Measurements from ENCODE around the gene TMEM132C.

Gene TMEM132C

GRCh38 chr12:128288357-128288756 lies 21.4 kb downstream of the TMEM132C start:
- no peak for DNase-seq (ENCODE audit: low read depth in 2 of 2)

- no peak for DNase-seq (ENCODE audit: low read depth in 2 of 2)
Observed at GRCh38 chr12:128288896-128289295, 21.9 kb downstream of the TMEM132C start.

- no peak for DNase-seq (ENCODE audit: low read depth in 2 of 2)
Observed at GRCh38 chr12:128290938-128291337, 24.0 kb downstream of the TMEM132C start.

- DNase-seq (ENCODE audit: low read depth in 2 of 2), result no peak
Observed at GRCh38 chr12:128298091-128298748, 31.2 kb downstream of the TMEM132C start.

GRCh38 chr12:128305336-128305892 lies 38.4 kb downstream of the TMEM132C start:
- no peak for DNase-seq (ENCODE audit: low read depth in 2 of 2)

- no peak for DNase-seq (ENCODE audit: low read depth in 2 of 2)
Observed at GRCh38 chr12:128307791-128308190, 40.8 kb downstream of the TMEM132C start.

GRCh38 chr12:128312661-128313060 lies 45.7 kb downstream of the TMEM132C start:
- DNase-seq (ENCODE audit: low read depth in 2 of 2), result no peak

- no peak for DNase-seq (ENCODE audit: low read depth in 2 of 2)
Observed at GRCh38 chr12:128313931-128314330, 47.0 kb downstream of the TMEM132C start.

GRCh38 chr12:128314611-128315010 lies 47.6 kb downstream of the TMEM132C start:
- no peak for DNase-seq (ENCODE audit: low read depth in 2 of 2)

GRCh38 chr12:128316078-128316477 lies 49.1 kb downstream of the TMEM132C start:
- no peak for DNase-seq (ENCODE audit: low read depth in 2 of 2)

GRCh38 chr12:128316973-128317526 lies 50.1 kb downstream of the TMEM132C start:
- DNase-seq (ENCODE audit: low read depth in 2 of 2), result no peak

- DNase-seq (ENCODE audit: low read depth in 2 of 2), result no peak
Observed at GRCh38 chr12:128318341-128318740, 51.4 kb downstream of the TMEM132C start.

GRCh38 chr12:128318946-128319345 lies 52.0 kb downstream of the TMEM132C start:
- no peak for DNase-seq (ENCODE audit: low read depth in 2 of 2)

GRCh38 chr12:128322341-128322740 lies 55.4 kb downstream of the TMEM132C start:
- no peak for DNase-seq (ENCODE audit: low read depth in 2 of 2)

- DNase-seq (ENCODE audit: low read depth in 2 of 2), result no peak
Observed at GRCh38 chr12:128323145-128323920, 56.4 kb downstream of the TMEM132C start.

GRCh38 chr12:128325646-128326045 lies 58.7 kb downstream of the TMEM132C start:
- no peak for DNase-seq (ENCODE audit: low read depth in 2 of 2)

- DNase-seq (ENCODE audit: low read depth in 2 of 2), result no peak
Observed at GRCh38 chr12:128326406-128326805, 59.4 kb downstream of the TMEM132C start.

- DNase-seq (ENCODE audit: low read depth in 2 of 2), result no peak
Observed at GRCh38 chr12:128328961-128329360, 62.0 kb downstream of the TMEM132C start.

- DNase-seq (ENCODE audit: low read depth in 2 of 2), result no peak
Observed at GRCh38 chr12:128336204-128337070, 69.5 kb downstream of the TMEM132C start.

- no peak for DNase-seq (ENCODE audit: low read depth in 2 of 2)
Observed at GRCh38 chr12:128337071-128337345, 70.0 kb downstream of the TMEM132C start.

- no peak for DNase-seq (ENCODE audit: low read depth in 2 of 2)
Observed at GRCh38 chr12:128337431-128338170, 70.6 kb downstream of the TMEM132C start.
